Measurements from ENCODE around the gene UBFD1. TPM values are rescaled to one million over a fixed set of nuclear protein-coding genes. Genes with fewer than 3 reads are reported as not detected.
"Not testable (repeated sequence)": the region's sequence is repeated elsewhere in the genome, so short reads cannot be mapped to it uniquely, and the experiment has no call there.

UBFD1 gene
- total and polyA plus RNA-seq, 2 of the 8 experiments (the other 6 are each of a cell fraction or from before 2014, with no cell fraction given), result 66.3 to 106 TPM

- no peak for TF ChIP-seq ATF2 (IDR thresholded peaks at IDR 0.05; ENCODE audit: low read length)
- TF ChIP-seq CBX5 (IDR thresholded peaks at IDR 0.05; ENCODE audit: low read depth, low read length), result no peak
- no peak for TF ChIP-seq RBBP5 (IDR thresholded peaks at IDR 0.05; ENCODE audit: borderline replicate concordance, low read depth, low read length)
- TF ChIP-seq CBX8 (IDR thresholded peaks at IDR 0.05; ENCODE audit: borderline replicate concordance, low read depth, low read length), result no peak
- no peak for TF ChIP-seq SRF (IDR thresholded peaks at IDR 0.05; ENCODE audit: low read depth, low read length)
- TF ChIP-seq TAF1 (IDR thresholded peaks at IDR 0.05; ENCODE audit: low read depth, low read length), result no peak
- no peak for TF ChIP-seq HDAC6 (IDR thresholded peaks at IDR 0.05; ENCODE audit: low read depth, low read length)
- no peak for TF ChIP-seq SP2 (IDR thresholded peaks at IDR 0.05; ENCODE audit: low read length)
Observed at GRCh38 chr16:23581764-23582163, 24.2 kb downstream of the UBFD1 start (continued).

- H2BK120ac ChIP-seq (replicated peaks; ENCODE audit: low read depth, low read length); H3K9ac ChIP-seq (replicated peaks in 1 of 4; ENCODE audit: extremely low read depth in 1 of 4, low read depth in 3 of 4, low read length in 3 of 4); H3K27me3 ChIP-seq (replicated peaks in 1 of 4; ENCODE audit: control insufficient read depth in 3 of 4, extremely low read depth in 1 of 4, insufficient read depth in 3 of 4, low read length in 3 of 4); H4K8ac ChIP-seq (ENCODE audit: extremely low read depth, insufficient read depth, low read length); H3K4ac ChIP-seq (replicated peaks; ENCODE audit: insufficient read length, low read depth, low read length); H3K9me3 ChIP-seq (ENCODE audit: insufficient read depth in 2 of 2, low read depth in 1 of 2, low read length in 1 of 2); H2AFZ ChIP-seq (ENCODE audit: low read length); H3K27ac ChIP-seq (ENCODE audit: low read depth, low read length); DNase-seq (ENCODE audit: low read depth in 1 of 2, low spot score in 2 of 2); H3K4me3 ChIP-seq (ENCODE audit: extremely low read depth in 1 of 4, insufficient read depth in 2 of 4, low read depth in 3 of 4, low read length in 4 of 4); H4K91ac ChIP-seq (replicated peaks; ENCODE audit: insufficient read length, low read length); H3K23me2 ChIP-seq (ENCODE audit: low read depth, low read length); CTCF ChIA-PET (ENCODE audit: partially characterized antibody); H4K5ac ChIP-seq (ENCODE audit: insufficient read length, low read depth, low read length); H3K4me2 ChIP-seq (ENCODE audit: insufficient read depth in 1 of 2, low read depth in 2 of 2, low read length in 2 of 2); H3K79me1 ChIP-seq (ENCODE audit: low read depth, low read length); H3K18ac ChIP-seq (ENCODE audit: extremely low read depth, low read length); FAIRE-seq; H3K23ac ChIP-seq (ENCODE audit: insufficient read length); H3K14ac ChIP-seq (ENCODE audit: insufficient read length); H2BK15ac ChIP-seq (ENCODE audit: low read length); H2BK5ac ChIP-seq (ENCODE audit: low read depth, low read length); H2AK5ac ChIP-seq (ENCODE audit: low read depth, low read length); H2BK12ac ChIP-seq (ENCODE audit: low read depth, low read length); H3K4me1 ChIP-seq (replicated peaks in 1 of 4; ENCODE audit: control insufficient read depth in 3 of 4, insufficient read depth in 4 of 4, low read length in 3 of 4); H3K56ac ChIP-seq (replicated peaks; ENCODE audit: insufficient read length, low read depth, low read length); H2BK20ac ChIP-seq (ENCODE audit: low read length): not testable (repeated sequence)
- POLR2A ChIA-PET (ENCODE audit: partially characterized antibody), result interaction anchor here (2.1 kb wide), 1 partner anchor 74 kb away, joined by 6 read pairs; no protein-coding TSS in a partner anchor
- Histone ChIP-seq H3K79me2 (ENCODE audit: control insufficient read depth in 1 of 2, insufficient read depth in 2 of 2, low read length in 2 of 2) (peaks cover 0 to 12% of the 10 kb centered on the region in 2 experiments; a peak in 1 of 4 replicates), H4K20me1 (replicated peaks in 1 of 2; ENCODE audit: control insufficient read depth in 1 of 2, insufficient read depth in 2 of 2, low read length in 2 of 2) (peaks cover 7 to 16% of the 10 kb centered on the region in 2 experiments), H3K36me3 (ENCODE audit: control insufficient read depth in 2 of 4, insufficient read depth in 4 of 4, low read length in 3 of 4) (peaks cover 15 to 63% (median 41%) of the 10 kb centered on the region in 4 experiments; a peak in 7 of 8 replicates)
- WGBS, 2 experiments (ENCODE audit: extremely low coverage in 1 of 2, insufficient coverage in 1 of 2, insufficient read length in 1 of 2, insufficient replicate concordance in 2 of 2, low coverage in 1 of 2, low lambda C conversion rate in 2 of 2, missing lambda C conversion rate in 1 of 2), result 94% methylated on average over 18 of the region's 30 CpGs; no CpG with 5 or more reads in 1 of the 2 experiments
Observed at GRCh38 chr16:23583271-23583670, 25.7 kb downstream of the UBFD1 start.

All from H1 (cell line).